Heart right ventricle (tissue), 16 donors: ENCODE measurements around the gene E2F7. TPM values are rescaled to one million over a fixed set of nuclear protein-coding genes. Genes with fewer than 3 reads are reported as not detected.
"Not testable (repeated sequence)": the region's sequence is repeated elsewhere in the genome, so short reads cannot be mapped to it uniquely, and the experiment has no call there.

ENCODE experiments used
- ATAC-seq, 8 donors: fragments of 200-7000 bp; cut with Tn5 transposase; one replicate each; pipeline ENCODE4 v1.9.1; 2020; ENCODE audit warnings: mild to moderate bottlenecking in 8 of 8, moderate library complexity in 8 of 8, moderate number of reproducible peaks in 1 of 8
- DNase-seq, 2 donors: peaks; one replicate each; pipeline ENCODE4 v3.0.0-alpha.2; 2020
- H3K27ac ChIP-seq, 10 donors: fragments of 200-600 bp; sonication (generic) in 2 of 10; one replicate each; pipeline versions ENCODE4 v1.5.0 to v1.8.0; 2020 to 2022; ENCODE audit warnings: mild to moderate bottlenecking in 3 of 10
- H3K27me3 ChIP-seq, 7 donors: fragments of 200-600 bp; one replicate each; pipeline ENCODE4 v1.8.0; 2021 to 2022; ENCODE audit warnings: mild to moderate bottlenecking in 2 of 7
- H3K36me3 ChIP-seq, 9 donors: fragments of 200-600 bp; sonication (generic) in 1 of 9; one replicate each; pipeline versions ENCODE4 v1.5.0 to v1.8.0; 2020 to 2022; ENCODE audit warnings: mild to moderate bottlenecking in 2 of 9
- H3K4me1 ChIP-seq, 9 donors: fragments of 200-600 bp; sonication (generic) in 1 of 9; one replicate each; pipeline versions ENCODE4 v1.5.0 to v1.8.0; 2020 to 2022; ENCODE audit warnings: mild to moderate bottlenecking in 4 of 9
- H3K4me3 ChIP-seq, 10 donors: fragments of 200-600 bp; sonication (generic) in 2 of 10; one replicate each; pipeline versions ENCODE4 v1.5.0 to v1.8.0; 2020 to 2022; ENCODE audit warnings: mild to moderate bottlenecking in 7 of 10, moderate library complexity in 2 of 10
- H3K9me3 ChIP-seq, 11 donors: fragments of 200-600 bp in 10 of 11; sonication (generic) in 2 of 11; one replicate each; pipeline versions ENCODE4 v1.5.0 to v1.8.0; 2013 to 2022; ENCODE audit warnings: mild to moderate bottlenecking in 2 of 11, control low read depth in 1 of 11, moderate library complexity in 1 of 11
- CTCF ChIP-seq, 9 donors: fragments of 200-600 bp; sonication (generic) in 2 of 9; IDR thresholded peaks; one replicate each; pipeline versions ENCODE4 v1.5.0 to v1.8.0; 2021 to 2022; ENCODE audit warnings: antibody characterized with exemption in 9 of 9, mild to moderate bottlenecking in 5 of 9, moderate library complexity in 1 of 9
- WGBS, 2 donors: extraction: QIAGEN DNeasy Blood & Tissue Kit; methylation state at CpG; one replicate each; pipeline ENCODE4 v1.1.7; 2013; ENCODE audit warnings: inconsistent platforms in 1 of 2; 5-methylcytosine and 5-hydroxymethylcytosine counted together
- intact Hi-C, 10 donors: fragments of 100-400 bp; cut with DNase I; formaldehyde crosslinking; loops; one replicate each; pipeline versions ENCODE4 v1.11.1 to v1.14.2; 2022
- polyA plus RNA-seq, 2 donors: library from polyadenylated mRNA; stranded (reverse); fragments of 200-250 nt; gene quantifications; one replicate each; pipeline ENCODE4 v1.2.3, GENCODE V29; 2013
- total RNA-seq, 10 donors: library from RNA; stranded (reverse); fragmentation: NEBNext Ultra II Directional in 3 of 10; extraction: Animal tissue kit (Norgen Biotek cat#: 25700) in 3 of 10; gene quantifications; one replicate each; pipeline versions ENCODE4 v1.2.1 to v1.2.4, GENCODE V29; 2021 to 2023
- donor health status: Arrhythmogenic right ventricular cardiomyopathy.
- donor health status: ischemic (EF 13 %, LVEDD 7.1; RV severe dilation, severe dysfunction).
- donor health status: healthy with polysubstance abuse.
- donor health status: DM: no; HTN: yes; CAD: no.
- donor health status: DM: no; HTN: no; CAD: no.
- donor health status: ischemic (EF 25% LVEDD 6.9; RV normal size, moderate dysfunction).
- donor health status: ischemic (EF 25% LVEDD 5.7; RV mildly dilated, moderate dysfunction).
- donor health status: healthy.
- donor health status: DM: yes; HTN: yes; CAD: no.
- donor health status: Ischemic cardiomyopathy.
- donor health status: ischemic (EF 35%, LVEDD 5.7; RV mildly dilated, moderate dysfunction).
- donor health status: nonischemic (EF 11% LVEDD 7.7; RV severe dilation, severe dysfunction).
- donor health status: DM: yes; HTN: yes; CAD: no.
- donor health status: PGD.
- donor health status: ischemic (EF 29% LVEDD 5.4; RV normal size, mild dysfunction).
- donor health status: nonischemic (EF 23%, LVEDD 6.1; RV moderate dilation, normal function).

Gene E2F7
- total and polyA plus RNA-seq, 12 donors, result 0.04 to 1.5 (median 0.28) TPM; not detected in 1

GRCh38 chr12:77102123-77102522 lies 36.8 kb upstream of the E2F7 start:
- intact Hi-C loops, result no loop called here
- Histone ChIP-seq H3K4me3 (no peak overlapping the region), H3K9me3 (no peaks in the 10 kb centered on the region), H3K27ac (no peak overlapping the region), H3K36me3 (no peaks in the 10 kb centered on the region), H3K4me1 (no peaks in the 10 kb centered on the region), H3K27me3 (peaks cover 0 to 7% (median 0%) of the 10 kb centered on the region in 7 donors)
- ATAC-seq, result no peak
- DNase-seq, result no peak
- TF ChIP-seq CTCF (IDR thresholded peaks at IDR 0.05), result no peak
- 81 to 87% methylated on average over 2 of the region's 2 CpGs for WGBS, 2 donors

GRCh38 chr12:77099799-77100198 lies 34.4 kb upstream of the E2F7 start:
- Histone ChIP-seq H3K27me3 (peaks cover 0 to 7% (median 0%) of the 10 kb centered on the region in 7 donors), H3K27ac (no peak overlapping the region), H3K4me3 (no peak overlapping the region), H3K36me3 (no peaks in the 10 kb centered on the region), H3K4me1 (no peaks in the 10 kb centered on the region), H3K9me3 (peaks cover 0 to 2% (median 0%) of the 10 kb centered on the region in 11 donors)
- DNase-seq (no peak), ATAC-seq (no peak)
- intact Hi-C loops, result no loop called here
- TF ChIP-seq CTCF (IDR thresholded peaks at IDR 0.05), result no peak
- WGBS, 2 donors, result 88 to 94% methylated on average over 2 of the region's 2 CpGs

DNA sequence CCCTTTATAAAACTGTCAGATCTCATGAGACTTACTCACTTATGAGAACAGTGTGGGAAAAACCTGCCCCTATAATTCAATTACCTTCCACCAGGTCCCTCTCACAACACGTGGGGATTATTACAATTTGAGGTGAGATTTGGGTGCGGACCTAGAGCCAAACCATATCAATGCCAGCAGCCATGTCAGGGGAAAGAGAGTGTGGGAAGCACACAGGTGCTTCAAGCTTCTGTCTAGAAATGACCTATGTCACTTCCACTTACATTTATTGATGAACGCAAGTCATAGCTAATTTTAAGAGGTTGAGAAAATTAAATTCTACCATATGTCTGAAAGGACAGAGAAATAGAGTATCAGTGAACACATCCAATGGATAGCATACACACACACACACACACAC lies 32.5 kb upstream of the E2F7 start:
- H3K36me3 ChIP-seq, result no peaks in the 10 kb centered on the region
- intact Hi-C loops, result no loop called here
- no peak overlapping the region for H3K4me3 ChIP-seq
- H3K27me3 ChIP-seq, result peaks cover 0 to 7% (median 0%) of the 10 kb centered on the region in 7 donors
- 86 to 95% methylated on average over 3 of the region's 3 CpGs for whole genome bisulfite sequencing, 2 donors
- peaks cover 0 to 3% (median 0%) of the 10 kb centered on the region in 11 donors for H3K9me3 ChIP-seq
- DNase-seq (no peak), ATAC-seq (no peak)
- no peak overlapping the region for H3K27ac ChIP-seq
- no peak for TF ChIP-seq CTCF (IDR thresholded peaks at IDR 0.05)
- no peaks in the 10 kb centered on the region for H3K4me1 ChIP-seq

GRCh38 chr12:77092227-77092626 lies 26.9 kb upstream of the E2F7 start:
- intact Hi-C loops, H3K27me3 ChIP-seq, ATAC-seq, H3K4me1 ChIP-seq, H3K4me3 ChIP-seq, H3K27ac ChIP-seq, H3K9me3 ChIP-seq, H3K36me3 ChIP-seq, DNase-seq: not testable (repeated sequence)
- 75 to 88% methylated on average over 2 to 3 of the region's 3 CpGs for WGBS, 2 donors

DNA sequence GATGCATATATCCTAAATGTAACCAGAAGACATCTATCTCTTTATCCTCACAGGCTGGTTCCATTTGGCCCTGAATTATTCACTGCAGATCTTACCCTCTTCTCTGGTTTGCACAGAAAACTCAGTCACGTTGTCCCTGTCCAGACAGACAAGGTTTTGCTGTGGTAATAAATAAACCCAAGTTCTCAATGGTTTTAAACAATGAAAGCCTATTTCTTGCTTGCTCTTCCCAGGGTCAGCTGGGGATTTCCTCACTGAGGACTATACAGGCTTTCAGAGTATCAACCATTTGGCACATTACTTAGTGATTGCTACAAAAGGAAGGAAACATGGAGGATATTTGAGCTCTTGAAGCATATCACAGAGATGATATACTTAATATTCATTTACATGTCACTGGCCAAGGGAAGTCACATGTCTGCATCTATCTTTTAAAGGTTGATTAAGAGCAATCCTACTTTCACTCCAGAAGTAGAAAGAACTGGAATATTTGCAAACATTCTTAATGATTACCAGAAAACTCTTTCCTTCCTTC lies 24.4 kb upstream of the E2F7 start:
- H3K4me3 ChIP-seq, result no peak overlapping the region
- WGBS, 2 donors, result 35 to 36% methylated on average over 1 of the region's 1 CpG
- no peaks in the 10 kb centered on the region for H3K36me3 ChIP-seq
- no peaks in the 10 kb centered on the region for H3K27me3 ChIP-seq
- no peak for TF ChIP-seq CTCF (IDR thresholded peaks at IDR 0.05)
- no peak overlapping the region for H3K27ac ChIP-seq
- intact Hi-C loops, result no loop called here
- ATAC-seq (no peak), DNase-seq (no peak)
- H3K9me3 ChIP-seq, result peaks cover 0 to 5% (median 0%) of the 10 kb centered on the region in 11 donors
- no peaks in the 10 kb centered on the region for H3K4me1 ChIP-seq
